Measurements from ENCODE around the gene GTF2I. TPM values are rescaled to one million over a fixed set of nuclear protein-coding genes. Genes with fewer than 3 reads are reported as not detected.
"Not testable (repeated sequence)": the region's sequence is repeated elsewhere in the genome, so short reads cannot be mapped to it uniquely, and the experiment has no call there.

GTF2I gene
- total RNA-seq, 1 donor from 2014 or later, result 310 TPM

DNA sequence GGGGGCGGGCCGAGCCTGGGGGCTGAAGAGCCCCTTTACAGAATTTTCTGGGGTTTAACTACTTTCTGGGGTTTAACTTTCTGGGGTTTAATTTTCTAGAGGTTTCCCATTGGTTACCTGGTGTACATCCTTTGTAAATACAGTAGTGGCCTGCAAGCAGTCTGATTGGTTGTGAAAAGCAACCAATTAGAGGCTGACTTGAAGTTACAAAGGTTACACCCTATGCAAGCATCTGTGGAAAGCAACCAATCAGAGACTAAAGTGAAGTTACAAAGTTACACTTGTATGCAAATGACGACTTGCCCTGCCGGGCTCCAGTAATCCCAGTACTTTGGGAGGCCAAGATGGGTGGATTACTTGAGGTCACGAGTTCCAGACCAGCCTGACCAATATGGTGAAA is 27.4 kb downstream of the GTF2I start:
- H3K9me3 ChIP-seq (ENCODE audit: low read depth), result no peaks in the 10 kb centered on the region
- Mint-ChIP-seq H3K4me1 (no peaks in the 10 kb centered on the region), H3K4me3 (no peak overlapping the region), H3K36me3 (peaks cover 58% of the 10 kb centered on the region), H3K27me3 (ENCODE audit: insufficient read depth, low read depth) (no peaks in the 10 kb centered on the region), H3K9me3 (peaks cover 6% of the 10 kb centered on the region), H3K27ac (no peak overlapping the region)
- H3K4me2 ChIP-seq, result no peak overlapping the region
- peaks cover 36% of the 10 kb centered on the region for H3F3A ChIP-seq (ENCODE audit: low read depth)
- H4K20me1 ChIP-seq (ENCODE audit: low read depth), result peaks cover 37% of the 10 kb centered on the region
- no peak overlapping the region for H3K4me3 ChIP-seq
- no peak for TF ChIP-seq EZH2phosphoT487 (IDR thresholded peaks at IDR 0.05)
- no peak for TF ChIP-seq EZH2 (IDR thresholded peaks at IDR 0.05)
- TF ChIP-seq, protein P1, sequence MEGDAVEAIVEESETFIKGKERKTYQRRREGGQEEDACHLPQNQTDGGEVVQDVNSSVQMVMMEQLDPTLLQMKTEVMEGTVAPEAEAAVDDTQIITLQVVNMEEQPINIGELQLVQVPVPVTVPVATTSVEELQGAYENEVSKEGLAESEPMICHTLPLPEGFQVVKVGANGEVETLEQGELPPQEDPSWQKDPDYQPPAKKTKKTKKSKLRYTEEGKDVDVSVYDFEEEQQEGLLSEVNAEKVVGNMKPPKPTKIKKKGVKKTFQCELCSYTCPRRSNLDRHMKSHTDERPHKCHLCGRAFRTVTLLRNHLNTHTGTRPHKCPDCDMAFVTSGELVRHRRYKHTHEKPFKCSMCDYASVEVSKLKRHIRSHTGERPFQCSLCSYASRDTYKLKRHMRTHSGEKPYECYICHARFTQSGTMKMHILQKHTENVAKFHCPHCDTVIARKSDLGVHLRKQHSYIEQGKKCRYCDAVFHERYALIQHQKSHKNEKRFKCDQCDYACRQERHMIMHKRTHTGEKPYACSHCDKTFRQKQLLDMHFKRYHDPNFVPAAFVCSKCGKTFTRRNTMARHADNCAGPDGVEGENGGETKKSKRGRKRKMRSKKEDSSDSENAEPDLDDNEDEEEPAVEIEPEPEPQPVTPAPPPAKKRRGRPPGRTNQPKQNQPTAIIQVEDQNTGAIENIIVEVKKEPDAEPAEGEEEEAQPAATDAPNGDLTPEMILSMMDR (IDR thresholded peaks at IDR 0.05), result no peak
- H3K27ac ChIP-seq, result no peak overlapping the region
- H2AFZ ChIP-seq (replicated peaks), result no peak overlapping the region
- H3K27me3 ChIP-seq, result no peaks in the 10 kb centered on the region
- no peaks in the 10 kb centered on the region for H3K4me1 ChIP-seq
- H3K79me2 ChIP-seq (ENCODE audit: low read depth), result peaks cover 100% of the 10 kb centered on the region
- DNase-seq (ENCODE audit: low spot score), result no peak
- peaks cover 10% of the 10 kb centered on the region for H3K36me3 ChIP-seq
- no peak overlapping the region for H3K9ac ChIP-seq

DNA sequence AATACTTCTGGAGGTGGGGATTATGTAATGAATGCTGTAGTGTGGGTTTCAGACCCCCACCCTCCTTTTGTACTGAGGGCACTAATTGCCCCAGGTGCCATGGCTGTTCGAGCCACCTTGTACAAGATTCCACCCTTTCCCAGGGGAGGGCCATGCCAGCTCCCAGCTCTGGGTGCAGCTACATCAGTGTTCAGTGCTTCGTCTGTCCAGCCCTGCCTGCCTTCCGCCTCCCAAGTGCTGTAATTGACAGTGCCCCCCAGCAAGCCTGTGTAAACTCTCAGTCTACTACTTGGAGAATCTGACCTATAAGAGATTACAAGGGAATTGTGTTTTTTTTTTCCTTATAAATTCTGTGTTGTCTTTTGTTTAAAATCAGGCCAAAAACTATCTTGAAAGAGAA is 33.0 kb downstream of the GTF2I start:
- Histone ChIP-seq H3K4me3 (no peak overlapping the region), H3K9ac (no peak overlapping the region), H4K20me1 (ENCODE audit: low read depth) (peaks cover 41% of the 10 kb centered on the region), H3K9me3 (ENCODE audit: low read depth) (no peaks in the 10 kb centered on the region), H3K27me3 (no peaks in the 10 kb centered on the region), H3F3A (ENCODE audit: low read depth) (peaks cover 38% of the 10 kb centered on the region), H3K27ac (no peak overlapping the region), H3K4me2 (no peak overlapping the region), H3K36me3 (peaks cover 39% of the 10 kb centered on the region), H2AFZ (replicated peaks) (no peak overlapping the region), H3K79me2 (ENCODE audit: low read depth) (peaks cover 98% of the 10 kb centered on the region), H3K4me1 (no peaks in the 10 kb centered on the region)
- Mint-ChIP-seq H3K27ac (no peak overlapping the region), H3K27me3 (ENCODE audit: insufficient read depth, low read depth) (no peaks in the 10 kb centered on the region), H3K4me1 (no peaks in the 10 kb centered on the region), H3K36me3 (peaks cover 59% of the 10 kb centered on the region), H3K9me3 (peaks cover 26% of the 10 kb centered on the region), H3K4me3 (no peak overlapping the region)
- TF ChIP-seq, protein P1 (IDR thresholded peaks at IDR 0.05), result no peak
- TF ChIP-seq EZH2 (IDR thresholded peaks at IDR 0.05) (no peak), EZH2phosphoT487 (IDR thresholded peaks at IDR 0.05) (no peak)
- DNase-seq (ENCODE audit: low spot score), result no peak

DNA sequence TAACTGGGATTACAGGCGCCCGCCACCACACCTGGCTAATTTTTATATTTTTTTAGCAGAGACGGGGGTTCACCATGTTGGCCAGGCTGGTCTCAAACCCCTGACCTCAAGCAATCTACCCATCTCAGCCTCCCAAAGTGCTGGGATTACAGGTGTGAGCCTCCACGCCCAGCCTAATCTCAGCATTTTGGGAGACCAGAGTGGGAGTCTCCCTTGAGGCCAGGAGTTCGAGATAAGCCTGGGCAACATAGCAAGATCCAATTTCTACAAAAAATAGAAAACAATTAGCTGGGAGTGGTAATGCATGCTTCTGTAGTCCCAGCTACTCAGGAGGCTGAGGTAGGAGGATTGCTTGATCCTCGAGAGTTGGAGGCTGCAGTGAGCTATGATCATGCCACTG is 46.9 kb downstream of the GTF2I start:
- not testable (repeated sequence) for H3K27me3 ChIP-seq; H3K9ac ChIP-seq; DNase-seq (ENCODE audit: low spot score); H3K4me3 ChIP-seq; H2AFZ ChIP-seq (replicated peaks); H3K27ac ChIP-seq; H3K4me1 Mint-ChIP-seq; H3K9me3 ChIP-seq (ENCODE audit: low read depth); H3K27ac Mint-ChIP-seq; H3K4me2 ChIP-seq; H3K4me1 ChIP-seq; H3K9me3 Mint-ChIP-seq; H3K4me3 Mint-ChIP-seq; H3K27me3 Mint-ChIP-seq (ENCODE audit: insufficient read depth, low read depth)
- peaks cover 37% of the 10 kb centered on the region for H3K36me3 ChIP-seq
- H4K20me1 ChIP-seq (ENCODE audit: low read depth), result peaks cover 11% of the 10 kb centered on the region
- peaks cover 50% of the 10 kb centered on the region for H3F3A ChIP-seq (ENCODE audit: low read depth)
- H3K79me2 ChIP-seq (ENCODE audit: low read depth), result peaks cover 48% of the 10 kb centered on the region
- peaks cover 44% of the 10 kb centered on the region for H3K36me3 Mint-ChIP-seq

DNA sequence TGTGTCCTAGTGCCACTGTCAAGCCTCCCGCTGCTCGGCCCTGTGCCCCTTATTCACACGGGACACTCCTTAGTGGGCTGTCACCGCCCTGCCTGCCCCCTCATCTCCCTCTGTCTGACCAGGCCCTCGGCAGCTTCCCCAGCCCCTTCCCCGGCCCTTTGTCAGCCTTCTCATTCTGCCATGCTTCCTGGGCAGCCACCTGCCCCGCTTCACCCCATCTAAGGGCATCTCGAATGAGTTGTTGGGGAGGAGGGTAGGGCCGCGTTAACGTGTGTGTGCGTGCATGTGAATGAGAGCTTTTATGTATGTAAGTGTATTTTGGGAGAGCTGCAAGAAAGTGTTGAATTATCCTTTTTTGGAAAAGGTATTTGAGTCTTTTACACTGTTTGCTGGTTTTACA is 49.7 kb downstream of the GTF2I start:
- no peak overlapping the region for H3K4me3 ChIP-seq
- H3K27me3 ChIP-seq, result no peaks in the 10 kb centered on the region
- H3K27ac ChIP-seq, result peak overlapping the region; percentile 55
- peaks cover 42% of the 10 kb centered on the region for H3K36me3 ChIP-seq
- H3K27me3 Mint-ChIP-seq (ENCODE audit: insufficient read depth, low read depth), result no peaks in the 10 kb centered on the region
- H3K4me1 ChIP-seq, result no peaks in the 10 kb centered on the region
- H3F3A ChIP-seq (ENCODE audit: low read depth), result peaks cover 53% of the 10 kb centered on the region
- peaks cover 51% of the 10 kb centered on the region for H3K79me2 ChIP-seq (ENCODE audit: low read depth)
- peaks cover 4% of the 10 kb centered on the region for H3K9me3 Mint-ChIP-seq
- no peak for DNase-seq (ENCODE audit: low spot score)
- peaks cover 11% of the 10 kb centered on the region for H4K20me1 ChIP-seq (ENCODE audit: low read depth)
- H3K4me1 Mint-ChIP-seq, result no peaks in the 10 kb centered on the region
- H3K4me3 Mint-ChIP-seq, result no peak overlapping the region
- peaks cover 52% of the 10 kb centered on the region for H3K36me3 Mint-ChIP-seq
- no peak overlapping the region for H3K4me2 ChIP-seq
- no peaks in the 10 kb centered on the region for H3K9me3 ChIP-seq (ENCODE audit: low read depth)
- H2AFZ ChIP-seq (replicated peaks), result no peak overlapping the region
- no peak overlapping the region for H3K9ac ChIP-seq
- no peak overlapping the region for H3K27ac Mint-ChIP-seq
- TF ChIP-seq EZH2phosphoT487 (IDR thresholded peaks at IDR 0.05) (no peak), EZH2 (IDR thresholded peaks at IDR 0.05) (no peak)
- TF ChIP-seq, protein P1 (IDR thresholded peaks at IDR 0.05), result no peak
